GM21447 (cell line): ENCODE results near the gene CCDC174.

Experiments used
- ATAC-seq: cut with Tn5 transposase; IDR thresholded peaks from one replicate; pipeline ENCODE4 v1.9.1; 2021; ENCODE audit not compliant: unreplicated experiment

The CCDC174 gene

DNA sequence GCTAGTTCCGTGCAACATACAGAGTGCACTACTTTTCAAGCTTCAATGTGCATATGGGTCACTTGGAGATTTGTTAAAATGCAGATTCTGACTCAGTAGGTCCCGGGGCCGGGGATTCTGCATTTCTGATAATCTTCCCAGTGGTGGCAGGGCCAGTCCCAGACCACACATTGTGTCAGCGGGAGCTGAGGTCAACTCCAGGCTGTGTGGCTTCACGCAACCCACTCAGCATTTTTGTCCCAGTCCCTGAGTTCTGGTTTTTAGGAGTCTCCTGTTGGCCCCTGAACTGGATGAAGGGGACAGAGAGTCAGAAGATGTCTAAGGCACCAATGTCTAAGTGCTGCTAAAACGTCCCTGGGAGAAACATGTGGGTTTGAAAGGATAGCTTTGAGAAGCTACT, 26.1 kb upstream of the CCDC174 start:
- no peak for ATAC-seq

DNA sequence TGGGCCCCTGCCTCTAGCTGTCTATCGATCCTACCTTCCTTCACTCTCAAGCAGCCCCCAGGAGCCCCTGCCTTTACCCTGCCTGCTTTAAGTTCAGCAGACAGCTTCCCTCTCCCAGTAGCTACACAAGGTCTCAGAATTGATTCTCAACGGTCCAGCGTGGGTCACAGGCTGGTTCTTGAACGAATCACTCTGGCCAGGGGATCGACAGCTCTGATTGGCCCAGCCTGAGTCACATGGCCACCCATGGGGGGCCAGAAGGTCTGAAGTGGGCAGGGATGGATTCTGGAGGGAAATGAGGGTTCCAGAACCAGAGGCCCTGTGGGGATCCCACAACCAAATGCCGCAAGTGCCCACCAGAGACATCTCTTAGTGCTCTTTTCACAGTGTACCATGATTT, 23.7 kb upstream of the CCDC174 start:
- no peak for ATAC-seq

DNA sequence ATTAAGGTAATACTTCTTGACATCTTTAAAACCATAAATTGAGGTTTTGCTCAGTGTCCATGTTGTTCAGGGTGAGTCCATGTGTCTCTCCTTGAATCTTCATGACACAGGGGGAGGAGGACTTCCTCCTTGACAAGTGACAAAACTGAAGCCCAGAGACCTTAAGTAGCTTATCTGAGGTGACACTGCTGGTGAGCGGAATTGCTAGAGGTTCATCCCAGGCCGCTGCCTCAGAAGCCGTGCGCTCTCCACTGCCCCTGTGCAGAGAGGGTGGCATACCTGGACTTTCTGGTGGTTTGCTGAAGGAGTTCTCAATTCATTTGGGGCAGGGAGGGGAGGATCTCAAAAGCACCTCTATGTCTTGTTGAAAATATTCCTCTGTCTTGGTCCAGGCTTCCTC, 23.2 kb upstream of the CCDC174 start:
- no peak for ATAC-seq

DNA sequence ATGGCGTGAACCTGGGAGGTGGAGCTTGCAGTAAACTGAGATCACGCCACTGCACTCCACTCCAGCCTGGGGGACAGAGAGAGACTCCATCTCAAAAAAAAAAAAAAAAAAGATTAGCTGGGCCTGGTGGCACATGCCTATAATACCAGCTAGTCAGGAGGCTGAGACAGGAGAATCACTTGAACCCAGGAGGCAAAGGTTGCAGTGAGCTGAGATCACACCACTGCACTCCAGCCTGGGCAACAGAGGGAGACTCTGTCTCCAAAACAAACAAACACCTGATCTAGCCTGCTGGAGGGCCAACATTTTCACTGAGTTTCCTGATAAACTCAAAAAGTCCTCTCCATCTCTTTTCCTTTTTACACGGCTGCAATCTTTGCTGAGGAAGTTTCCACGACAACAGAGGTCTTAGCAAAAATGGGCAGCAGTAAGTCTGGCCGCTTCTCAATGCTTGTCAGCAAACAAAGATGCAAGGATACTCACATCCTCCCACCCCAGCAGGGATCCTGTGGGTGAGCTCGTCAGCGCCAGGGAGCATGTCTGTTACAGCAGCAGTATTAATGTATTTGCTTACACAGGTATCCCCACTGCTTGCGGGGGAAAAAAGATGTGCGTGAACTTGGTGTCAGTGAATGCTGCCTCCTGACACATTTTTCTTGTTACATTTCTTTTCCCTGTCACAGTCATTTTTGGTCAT, 21.0 kb upstream of the CCDC174 start:
- no peak for ATAC-seq

DNA sequence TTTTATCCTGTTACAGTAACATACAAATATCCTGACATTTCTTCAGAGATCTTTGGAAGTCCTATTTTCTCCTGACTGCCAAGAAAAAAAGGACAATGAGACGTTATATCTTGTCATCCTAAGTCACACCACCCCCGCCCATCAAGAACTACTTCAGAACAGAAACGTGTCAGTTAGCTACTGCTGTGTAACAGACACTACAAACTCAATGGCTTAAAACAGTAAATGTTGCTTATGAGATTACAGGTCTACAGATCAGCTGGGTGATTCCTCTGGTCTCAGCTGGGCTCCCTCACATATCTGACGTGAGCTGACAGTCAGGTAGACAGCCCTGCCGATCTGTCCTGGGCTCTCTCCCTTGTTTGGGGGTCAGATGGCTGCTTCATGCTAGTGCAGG, 20.5 kb upstream of the CCDC174 start:
- ATAC-seq: no peak

DNA sequence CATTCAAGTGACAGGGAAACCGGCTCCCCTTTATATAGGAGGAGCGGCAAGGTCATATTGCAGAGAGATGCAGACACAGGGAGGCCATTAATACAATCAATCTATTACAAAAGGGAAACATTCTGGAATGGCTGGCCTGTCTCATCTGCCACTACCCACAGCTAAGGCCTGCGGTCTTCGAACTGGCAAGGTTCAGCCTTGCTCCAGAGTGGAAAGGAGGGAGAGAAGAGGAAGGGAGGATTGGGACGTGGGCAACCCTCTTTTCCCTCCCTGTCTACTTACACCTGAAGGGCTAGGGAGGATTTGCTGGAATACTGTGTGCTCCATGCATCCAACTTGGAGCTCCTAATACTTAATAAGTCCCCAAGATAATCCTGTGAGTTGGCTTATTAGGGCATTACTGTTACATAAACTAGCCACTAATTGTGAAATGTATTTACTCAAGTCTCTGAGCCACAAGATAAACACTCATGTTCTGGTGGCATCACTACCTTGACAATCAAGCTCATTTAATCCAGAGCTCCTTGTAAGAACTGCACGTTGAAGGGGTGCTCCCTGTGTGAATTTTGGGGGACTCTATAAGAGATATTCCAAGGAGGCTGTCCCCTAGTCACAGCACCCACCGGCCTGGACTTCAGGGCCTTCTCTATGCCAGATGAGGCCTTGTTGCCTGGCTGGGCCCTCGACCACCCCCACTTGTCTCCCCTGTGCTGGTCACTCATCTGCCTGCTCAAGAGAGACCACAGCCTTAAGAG, 19.7 kb upstream of the CCDC174 start:
- ATAC-seq: no peak

DNA sequence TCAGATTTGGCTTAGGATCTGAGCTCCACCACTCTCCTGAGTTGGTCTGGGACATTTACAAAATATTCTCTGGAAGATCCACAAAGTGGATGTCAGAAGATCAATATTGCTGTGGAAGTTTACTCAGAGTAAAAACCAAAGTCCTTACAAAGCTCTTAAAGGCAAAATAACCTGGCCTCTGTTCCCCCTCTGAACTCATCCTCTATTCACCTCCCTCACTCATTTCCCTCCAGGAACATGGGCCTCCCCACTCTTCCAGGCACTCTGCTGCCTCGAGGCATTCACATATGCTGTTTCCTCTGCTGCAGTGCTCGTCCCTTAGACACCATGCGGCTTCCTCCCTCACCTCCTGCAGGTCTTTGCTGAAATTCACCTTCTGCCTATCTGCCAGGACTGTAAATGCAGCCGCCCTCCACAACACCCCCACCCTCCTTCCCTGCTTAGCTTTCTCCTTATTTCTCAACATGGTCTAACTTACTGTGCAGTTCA, 19.1 kb upstream of the CCDC174 start:
- ATAC-seq: no peak

DNA sequence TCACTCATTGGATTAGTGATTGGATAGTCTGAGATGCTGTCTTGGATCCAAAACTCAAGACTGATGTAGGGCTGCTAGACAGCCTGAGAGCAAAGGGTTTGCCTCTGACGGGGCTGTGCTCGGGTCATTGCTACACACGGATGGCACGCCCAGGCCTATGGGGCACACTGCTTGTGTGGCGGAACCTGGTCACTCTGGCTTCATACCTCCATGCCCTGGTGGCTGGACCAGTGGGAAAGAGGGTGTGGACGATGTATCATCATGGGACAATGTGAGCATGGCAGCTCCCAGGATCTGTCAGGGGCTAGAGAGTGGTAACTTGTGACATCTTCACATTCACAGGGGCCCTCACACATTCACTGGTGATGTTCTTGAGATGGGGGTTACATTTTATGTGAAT, 18.1 kb upstream of the CCDC174 start:
- no peak for ATAC-seq

DNA sequence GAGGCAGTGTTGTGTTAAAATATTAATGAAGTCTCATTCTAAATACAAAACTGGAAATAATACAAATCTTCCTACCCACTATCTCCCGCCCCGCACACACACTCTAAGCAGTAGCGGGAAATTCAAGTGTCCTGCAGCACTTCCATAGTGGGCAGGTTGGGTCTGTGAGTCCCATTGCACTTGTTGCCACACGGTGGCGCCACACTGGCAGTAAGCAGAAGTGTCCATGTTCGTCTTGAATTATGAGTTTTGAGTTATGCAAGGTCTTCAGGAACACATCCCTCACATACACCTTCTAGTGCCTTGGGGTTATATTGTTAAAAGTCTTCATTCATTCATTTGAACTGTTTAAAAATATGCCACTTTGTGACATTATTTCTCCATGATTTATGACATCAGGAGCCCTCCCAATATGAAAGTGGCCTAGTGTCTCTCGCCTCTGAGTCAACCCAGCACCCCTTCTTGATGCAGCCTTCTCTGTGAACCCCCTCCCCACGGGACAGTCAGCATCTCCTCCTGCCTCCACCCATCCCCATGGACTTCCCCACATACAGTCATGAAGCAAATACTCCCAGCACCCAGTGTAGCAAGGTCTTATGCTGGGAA, 17.6 kb upstream of the CCDC174 start:
- no peak for ATAC-seq

DNA sequence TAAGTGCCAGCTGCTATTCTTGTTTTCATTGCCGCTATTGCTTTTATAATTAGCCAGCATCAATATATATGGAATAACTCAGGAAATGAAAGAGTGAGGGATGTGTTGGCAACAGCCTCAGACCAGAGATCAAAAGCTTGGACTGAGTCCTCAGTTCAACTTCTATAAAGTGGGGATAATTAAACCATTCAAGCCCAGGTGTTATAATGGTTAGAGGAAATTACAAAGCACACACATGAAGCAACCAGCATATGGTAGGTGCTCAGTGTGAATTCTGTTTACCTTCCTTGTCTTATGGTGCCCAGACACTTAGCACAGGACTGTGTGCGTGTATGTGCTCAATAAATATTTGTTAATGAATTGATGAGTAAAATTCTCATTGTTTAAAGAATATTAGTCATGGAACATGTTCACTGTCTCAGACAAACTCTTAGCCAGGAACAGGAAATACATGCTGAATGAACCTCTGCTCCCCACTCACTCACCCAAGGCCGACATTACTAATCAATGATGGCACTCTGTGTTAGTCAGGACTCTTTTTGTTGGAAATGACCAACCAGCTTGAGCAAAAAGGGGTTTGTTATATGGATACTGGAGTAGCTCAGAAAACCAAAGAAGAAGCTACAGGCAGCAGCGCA, 16.7 kb upstream of the CCDC174 start:
- ATAC-seq: no peak

DNA sequence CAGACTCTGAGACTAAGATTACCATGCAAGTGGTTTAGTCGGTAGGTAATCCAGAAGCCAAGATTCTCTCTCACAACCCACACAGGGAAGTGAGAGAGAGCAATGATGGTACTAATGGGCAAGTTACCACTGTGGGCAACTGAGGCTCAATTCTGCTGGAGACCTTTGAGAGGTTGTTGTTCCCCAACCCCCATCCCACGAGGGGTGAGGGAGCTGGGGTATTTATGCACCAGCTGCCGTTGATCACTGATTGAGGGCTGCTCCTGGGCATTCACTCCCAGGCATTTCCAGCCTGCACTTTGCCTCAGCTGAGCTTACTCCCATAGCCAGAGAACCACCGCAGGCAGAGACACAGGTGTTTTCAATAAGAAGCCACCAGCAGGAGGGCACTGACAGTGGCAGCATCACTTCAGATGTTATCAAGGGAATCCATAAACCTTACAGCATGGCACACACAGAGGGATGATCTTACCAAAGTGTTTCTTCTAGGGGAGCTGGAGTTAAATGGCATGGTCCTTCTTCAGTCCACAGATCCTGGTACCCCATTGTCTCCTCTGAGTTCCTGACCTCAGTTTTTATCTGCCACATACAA, 15.0 kb upstream of the CCDC174 start:
- no peak for ATAC-seq

DNA sequence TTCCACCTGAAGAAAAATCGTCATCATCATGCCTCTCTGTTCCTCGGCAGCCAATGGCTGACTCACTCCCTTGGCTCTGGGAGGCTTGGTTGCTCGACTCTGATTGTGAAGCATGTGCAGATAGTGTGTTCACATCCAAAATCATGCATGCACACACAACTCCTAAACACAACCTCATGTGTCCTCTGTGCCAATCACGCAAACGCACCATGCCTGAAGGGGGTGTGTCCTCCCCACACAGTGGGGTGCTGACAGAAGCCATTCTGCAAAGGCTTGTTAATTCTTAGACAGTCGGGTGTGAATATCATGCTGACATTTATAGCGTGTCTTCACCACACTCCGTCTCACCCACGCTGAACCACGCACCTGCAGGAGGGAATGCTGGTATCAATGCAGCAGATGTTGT, 11.4 kb upstream of the CCDC174 start:
- ATAC-seq: no peak

DNA sequence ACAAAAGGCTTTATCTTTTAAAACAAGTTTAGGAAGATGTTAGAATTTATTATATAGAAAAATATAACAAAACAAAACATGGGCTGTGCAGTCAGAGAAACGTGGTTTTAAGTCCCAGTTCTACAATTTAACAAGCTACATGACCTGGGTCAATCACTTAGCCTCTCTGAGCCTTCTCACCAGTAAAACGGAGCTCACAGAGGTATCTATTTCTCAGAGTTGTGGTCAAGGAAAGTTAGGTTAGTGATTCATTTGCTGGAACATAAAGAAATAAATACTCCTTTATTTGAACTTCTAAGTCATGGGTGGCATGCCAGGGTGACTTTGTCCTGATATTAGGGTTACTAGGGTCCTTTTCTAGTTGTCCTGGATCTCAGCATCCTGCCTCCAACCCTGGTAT, 10.8 kb upstream of the CCDC174 start:
- no peak for ATAC-seq

DNA sequence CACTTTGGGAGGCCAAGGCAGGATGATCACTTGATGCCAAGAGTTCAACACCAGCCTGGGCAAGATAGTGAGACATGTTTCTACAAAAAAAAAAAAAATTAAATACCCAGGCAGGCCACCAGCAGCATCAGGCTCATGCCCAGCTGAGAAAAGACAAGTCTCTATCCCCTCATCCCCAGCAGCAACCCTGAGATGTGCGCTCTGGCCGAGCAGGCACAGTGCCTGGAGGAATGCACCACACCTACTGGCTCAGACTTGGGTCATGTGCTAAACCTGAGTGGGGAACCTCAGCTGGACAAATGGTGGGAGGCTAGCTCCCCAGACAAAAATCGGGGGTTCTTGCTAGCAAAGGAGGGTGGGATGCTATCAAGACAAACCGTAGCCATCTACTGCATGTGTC, 10.2 kb upstream of the CCDC174 start:
- ATAC-seq: no peak

DNA sequence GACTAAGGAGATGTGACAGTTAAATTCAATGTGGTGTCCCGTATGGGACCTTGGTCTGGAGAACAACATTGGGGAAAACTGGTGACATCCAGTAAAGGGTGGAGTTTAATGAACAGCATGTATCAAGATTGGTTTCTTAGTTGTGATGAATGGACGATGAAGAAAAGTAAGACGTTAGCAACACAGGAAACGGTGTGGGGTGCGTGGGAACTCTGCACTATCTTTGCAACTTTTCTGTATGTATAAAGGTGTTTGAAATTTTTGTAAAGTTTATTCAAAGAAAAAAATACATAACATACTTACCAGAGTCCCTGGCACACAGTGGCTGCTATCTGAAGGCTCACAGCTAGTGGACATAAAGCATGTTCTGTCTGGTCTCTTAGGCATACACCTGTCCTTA, 6.1 kb upstream of the CCDC174 start:
- ATAC-seq: no peak

DNA sequence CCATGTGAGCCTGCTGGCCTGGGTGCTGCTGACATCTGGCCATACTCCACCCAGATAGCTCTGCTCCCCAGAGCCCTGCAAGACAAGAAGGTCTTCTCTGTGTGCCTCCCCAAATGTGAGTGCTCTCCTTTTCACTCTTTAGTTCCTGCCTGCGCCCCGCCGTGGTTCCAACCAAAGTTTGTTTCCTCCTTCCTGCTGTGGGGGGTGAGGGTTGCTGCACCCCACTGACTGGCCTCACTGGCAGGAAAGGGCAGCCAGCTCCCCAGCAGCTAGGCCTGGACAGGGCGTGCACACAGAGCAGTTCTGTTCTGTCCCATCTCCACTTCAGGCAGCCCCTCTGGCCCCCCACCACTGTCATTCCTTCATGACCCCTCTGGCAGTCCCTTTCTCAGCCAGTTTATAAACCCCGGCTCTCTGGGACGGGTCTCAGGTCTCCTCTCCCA, 5.4 kb upstream of the CCDC174 start:
- no peak for ATAC-seq

DNA sequence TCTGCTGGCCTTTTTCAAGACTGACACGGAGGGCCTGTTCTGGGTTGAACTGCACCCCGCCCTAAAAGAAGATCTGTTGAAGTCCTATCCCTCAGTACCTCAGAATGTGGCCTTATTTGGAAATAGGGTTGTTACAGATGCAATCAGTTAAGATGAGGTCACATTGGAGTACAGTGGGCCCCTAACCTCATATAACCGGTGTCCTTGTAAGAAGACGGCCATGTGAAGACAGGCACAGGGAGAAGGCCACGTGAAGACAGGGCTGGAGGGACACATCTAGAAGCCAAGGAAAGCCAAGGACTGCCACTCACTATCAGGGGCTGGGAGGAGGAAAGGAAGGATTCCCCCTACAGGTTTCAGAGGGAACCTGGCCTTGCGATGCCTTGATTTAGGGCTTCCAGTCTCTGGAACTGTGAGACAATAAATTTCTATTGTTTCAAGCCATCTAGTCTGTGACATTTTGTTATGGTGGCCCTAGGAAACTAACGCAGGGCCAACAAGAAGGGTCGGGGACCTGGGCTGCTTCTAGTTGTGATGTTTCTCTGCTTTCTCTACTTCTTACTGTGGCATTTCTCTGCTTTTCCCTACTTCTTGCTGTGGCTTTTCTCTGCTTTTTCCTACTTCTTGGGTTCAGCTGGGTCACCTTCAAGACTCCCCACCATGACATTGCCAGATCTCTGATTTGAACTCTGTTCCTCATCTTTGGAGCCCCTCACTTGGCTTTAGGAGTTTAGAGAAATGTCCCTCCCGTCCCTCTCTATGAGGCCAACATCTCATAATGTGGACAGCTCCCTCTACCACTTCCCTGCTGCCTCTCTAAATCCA, 4.8 kb upstream of the CCDC174 start:
- no peak for ATAC-seq

DNA sequence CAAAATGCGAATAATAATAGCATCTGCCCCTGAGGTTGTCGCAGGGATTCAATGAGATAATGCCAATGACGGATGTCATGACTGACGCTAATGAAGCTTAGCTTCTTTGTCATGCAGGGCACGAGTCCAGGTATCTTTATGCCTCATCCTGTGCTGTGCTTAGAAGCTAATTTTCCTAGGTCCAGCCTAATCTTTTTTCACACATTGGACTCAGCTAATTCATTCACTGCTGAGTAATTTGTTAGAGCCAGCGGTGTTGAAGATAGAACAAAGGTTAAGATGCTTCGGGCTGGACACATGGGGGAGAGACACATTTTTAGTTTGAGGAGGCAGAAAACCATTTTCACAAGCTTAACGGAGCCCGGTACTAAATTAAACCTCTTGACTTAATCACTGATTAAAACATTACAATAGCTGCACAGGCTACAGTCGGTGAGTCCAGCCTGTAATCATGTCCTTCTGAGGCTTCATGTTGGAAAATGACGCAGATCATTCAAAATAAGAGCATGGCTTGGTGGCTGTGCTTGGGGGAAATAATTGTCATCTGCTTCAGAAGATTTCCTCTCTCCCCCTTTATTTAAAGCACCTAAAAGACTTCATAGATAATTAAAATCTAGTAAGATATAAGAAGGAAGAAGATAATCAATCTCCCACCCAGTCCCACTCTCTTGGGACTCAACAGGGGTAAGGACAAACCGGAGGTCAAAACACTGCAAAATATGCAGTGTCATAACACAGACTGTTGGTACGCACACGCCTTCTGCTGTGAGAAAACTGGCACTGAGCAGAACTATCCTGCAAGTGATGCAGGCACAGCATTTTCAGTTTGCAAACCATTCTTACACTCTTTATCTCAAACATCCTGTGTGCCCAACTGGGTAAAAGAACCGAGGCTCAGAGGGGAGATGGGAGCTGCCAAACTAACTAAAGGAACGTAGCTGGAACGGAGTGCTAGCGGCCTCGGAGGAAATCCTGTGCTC, 3.3 kb upstream of the CCDC174 start:
- ATAC-seq: no peak

DNA sequence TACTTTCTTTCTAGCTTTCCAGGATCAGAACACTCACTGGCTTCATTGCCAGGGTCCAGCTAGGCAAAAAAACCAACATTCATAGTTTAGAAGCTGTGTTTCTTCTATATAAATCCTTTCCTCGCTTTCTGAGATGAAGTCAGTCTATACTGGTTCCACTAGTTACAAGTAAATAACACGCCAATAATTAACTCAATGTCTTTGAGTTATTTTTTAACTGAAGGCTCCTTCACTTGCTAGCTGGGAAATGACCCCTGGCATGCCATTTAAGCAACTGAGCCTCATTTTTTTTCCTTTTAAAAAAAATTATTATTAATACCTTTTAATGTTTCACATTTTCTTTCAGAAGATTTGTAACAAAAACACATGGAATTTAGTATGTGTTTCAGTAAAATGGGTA, 2.1 kb upstream of the CCDC174 start:
- no peak for ATAC-seq
